GM23248 (cell line): ENCODE measurements around the gene MACROD2. TPM values are rescaled to one million over a fixed set of nuclear protein-coding genes. Genes with fewer than 3 reads are reported as not detected.

Experiments used
- DNase-seq: peaks from one replicate; pipeline ENCODE4 v3.0.0-alpha.2; 2015
- H2AFZ ChIP-seq: fragments of 200-600 bp; sonication (generic); 2 replicates; pipeline ENCODE4 v1.6.1; 2016; ENCODE audit warnings: antibody characterized with exemption
- H3F3A ChIP-seq: fragments of 200-600 bp; sonication (generic); 2 replicates; pipeline ENCODE4 v1.6.1; 2016; ENCODE audit warnings: mild to moderate bottlenecking, antibody characterized with exemption, mixed run types; ENCODE audit not compliant: insufficient read depth
- H3K27ac ChIP-seq: fragments of 200-600 bp; sonication (generic); 2 replicates; pipeline ENCODE4 v1.5.1; 2016; ENCODE audit warnings: mild to moderate bottlenecking
- H3K27me3 ChIP-seq: fragments of 200-600 bp; sonication (generic); replicated peaks from 2 replicates; pipeline ENCODE4 v1.6.1; 2016; ENCODE audit warnings: mild to moderate bottlenecking; ENCODE audit not compliant: insufficient read depth
- H3K36me3 ChIP-seq: fragments of 200-600 bp; sonication (generic); 2 replicates; pipeline ENCODE4 v1.6.1; 2016; ENCODE audit warnings: low read depth, mild to moderate bottlenecking
- H3K4me1 ChIP-seq: fragments of 200-600 bp; sonication (generic); 2 replicates; pipeline ENCODE4 v1.6.1; 2016; ENCODE audit warnings: mild to moderate bottlenecking; ENCODE audit not compliant: insufficient read depth
- H3K4me2 ChIP-seq: fragments of 200-600 bp; sonication (generic); one replicate; pipeline ENCODE4 v1.6.1; 2016; ENCODE audit warnings: mild to moderate bottlenecking; ENCODE audit not compliant: unreplicated experiment
- H3K4me3 ChIP-seq: fragments of 200-600 bp; sonication (generic); 2 replicates; pipeline ENCODE4 v1.5.1; 2016; ENCODE audit warnings: mild to moderate bottlenecking
- H3K79me2 ChIP-seq: fragments of 200-600 bp; sonication (generic); 2 replicates; pipeline ENCODE4 v1.6.1; 2016; ENCODE audit warnings: mild to moderate bottlenecking; ENCODE audit not compliant: insufficient read depth
- H3K9ac ChIP-seq: fragments of 200-600 bp; sonication (generic); 2 replicates; pipeline ENCODE4 v1.6.1; 2016; ENCODE audit warnings: mild to moderate bottlenecking
- H3K9me2 ChIP-seq: fragments of 200-600 bp; sonication (generic); 2 replicates; pipeline ENCODE4 v1.6.1; 2016; ENCODE audit warnings: mixed run types, mild to moderate bottlenecking, moderate library complexity; ENCODE audit not compliant: insufficient read depth
- H3K9me3 ChIP-seq: fragments of 200-600 bp; sonication (generic); one replicate; pipeline ENCODE4 v1.6.1; 2017; ENCODE audit warnings: low read depth
- H4K20me1 ChIP-seq: fragments of 200-600 bp; sonication (generic); 2 replicates; pipeline ENCODE4 v1.6.0; 2016; ENCODE audit not compliant: insufficient read depth
- EZH2 ChIP-seq: fragments of 200-600 bp; sonication (generic); IDR thresholded peaks from 2 replicates; pipeline ENCODE4 v1.6.1; 2018; ENCODE audit warnings: antibody characterized with exemption, mild to moderate bottlenecking; ENCODE audit not compliant: insufficient read depth, poor library complexity, severe bottlenecking
- EZH2phosphoT487 ChIP-seq: fragments of 200-600 bp; sonication (generic); IDR thresholded peaks from 2 replicates; pipeline ENCODE4 v1.6.1; 2018; ENCODE audit warnings: antibody characterized with exemption, moderate library complexity, mild to moderate bottlenecking, low read depth; ENCODE audit not compliant: insufficient read depth
- WGBS, 2 experiments: methylation state at CpG; one replicate each; pipeline ENCODE4 v1.1.6; 2015 to 2017; ENCODE audit warnings: low lambda C conversion rate in 2 of 2, low coverage in 1 of 2; ENCODE audit errors: missing lambda C conversion rate in 2 of 2; 5-methylcytosine and 5-hydroxymethylcytosine counted together
- in situ Hi-C: fragments of 300-500 bp; cut with MboI; formaldehyde crosslinking; loops from 2 replicates; pipeline ENCODE4 v1.15.0; 2020
- polyA plus RNA-seq: library from polyadenylated mRNA; unstranded; fragments of >200 nt; fragmentation: Nextera tagmentation; extraction: Ambion mirVana; gene quantifications from 2 replicates; pipeline ENCODE4 v1.2.1, GENCODE V29; 2016
- total RNA-seq: library from RNA; depleted of rRNA; stranded (reverse); fragments of >200 nt; shearing (Covaris generic); gene quantifications from 2 replicates; pipeline ENCODE4 v1.2.3, GENCODE V29; 2014

MACROD2 gene
- total and polyA plus RNA-seq, 2 experiments from 2014 or later: 1.1 to 3.1 TPM

- Histone ChIP-seq H3K36me3 (no peaks in the 10 kb centered on the region), H3K9ac (no peak overlapping the region), H4K20me1 (no peaks in the 10 kb centered on the region), H3K4me1 (no peaks in the 10 kb centered on the region; the same call in 1 of the 2 replicates), H2AFZ (no peak overlapping the region), H3K9me2 (no peaks in the 10 kb centered on the region), H3F3A (no peaks in the 10 kb centered on the region), H3K79me2 (no peaks in the 10 kb centered on the region), H3K9me3 (no peaks in the 10 kb centered on the region), H3K4me3 (no peak overlapping the region), H3K27ac (no peak overlapping the region), H3K27me3 (no peaks in the 10 kb centered on the region), H3K4me2 (no peak overlapping the region)
- DNase-seq: no peak
- WGBS, 2 experiments: 83 to 92% methylated on average over 3 of the region's 3 CpGs
- TF ChIP-seq EZH2phosphoT487: no peak
- no peak for TF ChIP-seq EZH2
- in situ Hi-C loops: no loop called here
Measured at GRCh38 chr20:15063081-15063480, 1067.8 kb downstream of the MACROD2 start.

- H3K36me3 ChIP-seq: no peaks in the 10 kb centered on the region
- H3K9me3 ChIP-seq: no peaks in the 10 kb centered on the region
- DNase-seq: no peak
- H3K4me3 ChIP-seq: no peak overlapping the region
- no peak overlapping the region for H3K27ac ChIP-seq
- no peaks in the 10 kb centered on the region for H3K79me2 ChIP-seq
- H3K4me2 ChIP-seq: no peak overlapping the region
- no peaks in the 10 kb centered on the region for H3K27me3 ChIP-seq
- no peak overlapping the region for H3K9ac ChIP-seq
- no peaks in the 10 kb centered on the region for H3F3A ChIP-seq
- H4K20me1 ChIP-seq: no peaks in the 10 kb centered on the region
- TF ChIP-seq EZH2phosphoT487 (no peak), EZH2 (no peak)
- H2AFZ ChIP-seq: no peak overlapping the region
- in situ Hi-C loops: no loop called here
- H3K4me1 ChIP-seq: no peaks in the 10 kb centered on the region
- H3K9me2 ChIP-seq: no peaks in the 10 kb centered on the region
- 73 to 79% methylated on average over 5 of the region's 5 CpGs for WGBS, 2 experiments
Measured at GRCh38 chr20:15064741-15065140, 1069.4 kb downstream of the MACROD2 start.

GRCh38 chr20:15065794-15066193, 1070.5 kb downstream of the MACROD2 start:
- in situ Hi-C loops: no loop called here
- H4K20me1 ChIP-seq: no peaks in the 10 kb centered on the region
- H3K4me3 ChIP-seq: no peak overlapping the region
- H3K4me2 ChIP-seq: no peak overlapping the region
- no peaks in the 10 kb centered on the region for H3K4me1 ChIP-seq
- TF ChIP-seq EZH2: no peak
- no peak for TF ChIP-seq EZH2phosphoT487
- H3K9ac ChIP-seq: no peak overlapping the region
- DNase-seq: no peak
- no peak overlapping the region for H3K27ac ChIP-seq
- H2AFZ ChIP-seq: no peak overlapping the region
- H3K27me3 ChIP-seq: no peaks in the 10 kb centered on the region
- no peaks in the 10 kb centered on the region for H3F3A ChIP-seq
- H3K9me3 ChIP-seq: no peaks in the 10 kb centered on the region
- H3K36me3 ChIP-seq: no peaks in the 10 kb centered on the region
- H3K79me2 ChIP-seq: no peaks in the 10 kb centered on the region
- WGBS, 2 experiments: 42 to 47% methylated on average over 3 of the region's 3 CpGs
- H3K9me2 ChIP-seq: no peaks in the 10 kb centered on the region

- in situ Hi-C loops: no loop called here
- H3K4me2 ChIP-seq: no peak overlapping the region
Measured at GRCh38 chr20:15068486-15068885, 1073.2 kb downstream of the MACROD2 start.

GRCh38 chr20:15069355-15069754, 1074.0 kb downstream of the MACROD2 start:
- DNase-seq: no peak
- 71 to 89% methylated on average over 2 of the region's 2 CpGs for WGBS, 2 experiments
- no peaks in the 10 kb centered on the region for H3F3A ChIP-seq
- no peak overlapping the region for H3K27ac ChIP-seq
- in situ Hi-C loops: no loop called here
- no peak overlapping the region for H3K4me3 ChIP-seq
- H4K20me1 ChIP-seq: no peaks in the 10 kb centered on the region
- no peak for TF ChIP-seq EZH2
- no peak for TF ChIP-seq EZH2phosphoT487
- no peak overlapping the region for H3K9ac ChIP-seq
- no peaks in the 10 kb centered on the region for H3K36me3 ChIP-seq
- H3K27me3 ChIP-seq: no peaks in the 10 kb centered on the region
- no peak overlapping the region for H3K4me2 ChIP-seq
- no peak overlapping the region for H2AFZ ChIP-seq
- no peaks in the 10 kb centered on the region for H3K79me2 ChIP-seq
- no peaks in the 10 kb centered on the region for H3K9me3 ChIP-seq
- no peaks in the 10 kb centered on the region for H3K9me2 ChIP-seq
- H3K4me1 ChIP-seq: no peaks in the 10 kb centered on the region

More at GRCh38 chr20:15068486-15068885, 1073.2 kb downstream of the MACROD2 start:
- no peak overlapping the region for H2AFZ ChIP-seq
- H3K9me2 ChIP-seq: no peaks in the 10 kb centered on the region
- no peaks in the 10 kb centered on the region for H3K9me3 ChIP-seq
- H3F3A ChIP-seq: no peaks in the 10 kb centered on the region
- DNase-seq: no peak
- H3K4me3 ChIP-seq: no peak overlapping the region
- no peak overlapping the region for H3K9ac ChIP-seq
- H3K27ac ChIP-seq: no peak overlapping the region
- H3K4me1 ChIP-seq: no peaks in the 10 kb centered on the region
- no peaks in the 10 kb centered on the region for H3K36me3 ChIP-seq
- TF ChIP-seq EZH2 (no peak), EZH2phosphoT487 (no peak)
- no peaks in the 10 kb centered on the region for H3K27me3 ChIP-seq
- no peaks in the 10 kb centered on the region for H3K79me2 ChIP-seq
- no peaks in the 10 kb centered on the region for H4K20me1 ChIP-seq
